ENCODE measurements around the gene EFR3B. TPM values are rescaled to one million over a fixed set of nuclear protein-coding genes. Genes with fewer than 3 reads are reported as not detected.

EFR3B gene
- total RNA-seq, 1 donor from 2014 or later, result 14.7 TPM

DNA sequence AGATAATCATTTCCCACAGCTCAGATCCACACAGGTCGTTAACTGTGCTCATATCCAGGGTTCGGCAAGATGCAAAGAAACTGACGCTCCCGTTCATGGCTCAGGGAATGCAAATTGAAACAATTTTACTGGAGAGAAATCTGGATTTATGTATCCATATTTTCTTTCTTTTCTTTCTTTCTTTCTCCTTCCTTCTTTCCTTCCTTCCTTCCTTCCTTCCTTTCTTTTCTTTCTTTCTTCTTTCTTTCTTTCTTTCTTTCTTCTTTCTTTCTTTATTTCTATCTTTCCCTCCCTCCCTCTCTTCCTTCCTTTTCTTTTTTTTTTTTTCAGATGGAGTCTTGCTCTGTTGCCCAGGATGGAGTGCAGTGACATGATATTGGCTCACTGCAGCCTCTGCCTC is 146.5 kb downstream of the EFR3B start:
- Histone ChIP-seq H3K27ac (ENCODE audit: low read depth, low read length) (no peak overlapping the region), H3K4me1 (ENCODE audit: insufficient read depth, low read length) (no peaks in the 10 kb centered on the region), H2AFZ (ENCODE audit: low read depth, low read length) (no peak overlapping the region), H3K27me3 (ENCODE audit: insufficient read depth, low read length) (peaks cover 3% of the 10 kb centered on the region), H3K9ac (ENCODE audit: low read length) (no peak overlapping the region), H3K36me3 (ENCODE audit: insufficient read depth, low read length) (no peaks in the 10 kb centered on the region), H4K20me1 (ENCODE audit: insufficient read depth, low read length) (no peaks in the 10 kb centered on the region), H3K4me3 (ENCODE audit: insufficient read depth, low read depth, low read length) (no peak overlapping the region), H3K9me3 (ENCODE audit: insufficient read depth, low read depth, low read length) (no peaks in the 10 kb centered on the region), H3K4me2 (ENCODE audit: low read length) (no peak overlapping the region), H3K79me2 (ENCODE audit: insufficient read depth, low read length) (no peaks in the 10 kb centered on the region)
- Mint-ChIP-seq H3K9me3 (ENCODE audit: unreplicated experiment) (no peaks in the 10 kb centered on the region), H3K36me3 (ENCODE audit: low read depth, unreplicated experiment) (no peaks in the 10 kb centered on the region), H3K27ac (ENCODE audit: unreplicated experiment) (no peak overlapping the region), H3K27me3 (ENCODE audit: low read depth, unreplicated experiment) (peaks cover 16% of the 10 kb centered on the region), H3K4me1 (ENCODE audit: low read depth, unreplicated experiment) (no peaks in the 10 kb centered on the region), H3K4me3 (ENCODE audit: unreplicated experiment) (no peak overlapping the region)
- FAIRE-seq (no peak), DNase-seq (ENCODE audit: low read depth) (no peak)
- TF ChIP-seq, protein P1, sequence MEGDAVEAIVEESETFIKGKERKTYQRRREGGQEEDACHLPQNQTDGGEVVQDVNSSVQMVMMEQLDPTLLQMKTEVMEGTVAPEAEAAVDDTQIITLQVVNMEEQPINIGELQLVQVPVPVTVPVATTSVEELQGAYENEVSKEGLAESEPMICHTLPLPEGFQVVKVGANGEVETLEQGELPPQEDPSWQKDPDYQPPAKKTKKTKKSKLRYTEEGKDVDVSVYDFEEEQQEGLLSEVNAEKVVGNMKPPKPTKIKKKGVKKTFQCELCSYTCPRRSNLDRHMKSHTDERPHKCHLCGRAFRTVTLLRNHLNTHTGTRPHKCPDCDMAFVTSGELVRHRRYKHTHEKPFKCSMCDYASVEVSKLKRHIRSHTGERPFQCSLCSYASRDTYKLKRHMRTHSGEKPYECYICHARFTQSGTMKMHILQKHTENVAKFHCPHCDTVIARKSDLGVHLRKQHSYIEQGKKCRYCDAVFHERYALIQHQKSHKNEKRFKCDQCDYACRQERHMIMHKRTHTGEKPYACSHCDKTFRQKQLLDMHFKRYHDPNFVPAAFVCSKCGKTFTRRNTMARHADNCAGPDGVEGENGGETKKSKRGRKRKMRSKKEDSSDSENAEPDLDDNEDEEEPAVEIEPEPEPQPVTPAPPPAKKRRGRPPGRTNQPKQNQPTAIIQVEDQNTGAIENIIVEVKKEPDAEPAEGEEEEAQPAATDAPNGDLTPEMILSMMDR (IDR thresholded peaks at IDR 0.05; ENCODE audit: insufficient read depth, low read depth, low read length), result no peak
- TF ChIP-seq EZH2 (IDR thresholded peaks at IDR 0.05; ENCODE audit: insufficient read depth, low read length), result no peak

- H3K9ac ChIP-seq (ENCODE audit: low read length), result no peak overlapping the region
- no peaks in the 10 kb centered on the region for H3K4me1 ChIP-seq (ENCODE audit: insufficient read depth, low read length)
- Mint-ChIP-seq H3K4me3 (ENCODE audit: unreplicated experiment) (no peak overlapping the region), H3K36me3 (ENCODE audit: low read depth, unreplicated experiment) (no peaks in the 10 kb centered on the region), H3K9me3 (ENCODE audit: unreplicated experiment) (no peaks in the 10 kb centered on the region), H3K27ac (ENCODE audit: unreplicated experiment) (no peak overlapping the region), H3K4me1 (ENCODE audit: low read depth, unreplicated experiment) (peaks cover 5% of the 10 kb centered on the region), H3K27me3 (ENCODE audit: low read depth, unreplicated experiment) (peaks cover 18% of the 10 kb centered on the region)
- TF ChIP-seq, protein P1 (IDR thresholded peaks at IDR 0.05; ENCODE audit: insufficient read depth, low read depth, low read length), result no peak
- no peak for TF ChIP-seq EZH2 (IDR thresholded peaks at IDR 0.05; ENCODE audit: insufficient read depth, low read length)
- no peak overlapping the region for H3K4me3 ChIP-seq (ENCODE audit: insufficient read depth, low read depth, low read length)
- no peak overlapping the region for H2AFZ ChIP-seq (ENCODE audit: low read depth, low read length)
- DNase-seq (ENCODE audit: low read depth) (no peak), FAIRE-seq (no peak)
- no peaks in the 10 kb centered on the region for H3K79me2 ChIP-seq (ENCODE audit: insufficient read depth, low read length)
- H3K4me2 ChIP-seq (ENCODE audit: low read length), result no peak overlapping the region
- H3K27ac ChIP-seq (ENCODE audit: low read depth, low read length), result no peak overlapping the region
- no peaks in the 10 kb centered on the region for H3K36me3 ChIP-seq (ENCODE audit: insufficient read depth, low read length)
- peaks cover 3% of the 10 kb centered on the region for H3K27me3 ChIP-seq (ENCODE audit: insufficient read depth, low read length)
- H4K20me1 ChIP-seq (ENCODE audit: insufficient read depth, low read length), result no peaks in the 10 kb centered on the region
- H3K9me3 ChIP-seq (ENCODE audit: insufficient read depth, low read depth, low read length), result no peaks in the 10 kb centered on the region
Observed at GRCh38 chr2:25190536-25190935, 148.7 kb downstream of the EFR3B start.

DNA sequence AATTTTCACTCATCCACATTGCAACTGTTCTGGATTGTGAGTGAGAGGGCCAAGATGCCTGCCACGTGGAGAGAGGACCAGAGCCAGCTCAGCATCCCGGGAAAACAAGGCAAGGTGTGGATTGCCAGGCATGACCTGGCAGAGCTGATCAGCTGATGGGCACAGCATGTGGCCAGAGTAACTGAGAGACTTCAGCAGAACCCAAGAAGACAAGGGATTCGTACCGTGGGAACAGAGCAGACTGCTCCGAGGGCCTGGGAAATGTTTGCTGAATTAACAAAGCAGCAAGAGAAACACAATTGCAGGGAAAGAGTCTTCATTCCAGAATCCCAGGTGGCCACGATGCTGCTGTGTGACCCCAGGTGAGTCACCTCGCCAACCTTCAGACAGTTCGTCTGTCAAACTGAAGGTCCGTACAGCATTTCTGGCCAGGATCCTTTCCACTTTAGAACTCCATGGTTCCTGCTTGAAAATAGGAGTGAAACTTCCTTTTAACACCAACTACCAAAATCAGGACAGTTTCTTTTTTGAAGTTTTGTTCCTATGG is 152.8 kb downstream of the EFR3B start:
- H2AFZ ChIP-seq (ENCODE audit: low read depth, low read length), result no peak overlapping the region
- H3K4me3 ChIP-seq (ENCODE audit: insufficient read depth, low read depth, low read length), result no peak overlapping the region
- no peak overlapping the region for H3K27ac ChIP-seq (ENCODE audit: low read depth, low read length)
- H3K9ac ChIP-seq (ENCODE audit: low read length), result no peak overlapping the region
- no peak for DNase-seq (ENCODE audit: low read depth)
- H4K20me1 ChIP-seq (ENCODE audit: insufficient read depth, low read length), result no peaks in the 10 kb centered on the region
- no peaks in the 10 kb centered on the region for H3K27me3 ChIP-seq (ENCODE audit: insufficient read depth, low read length)
- no peaks in the 10 kb centered on the region for H3K36me3 Mint-ChIP-seq (ENCODE audit: low read depth, unreplicated experiment)
- peaks cover 15% of the 10 kb centered on the region for H3K4me1 Mint-ChIP-seq (ENCODE audit: low read depth, unreplicated experiment)
- H3K9me3 Mint-ChIP-seq (ENCODE audit: unreplicated experiment), result no peaks in the 10 kb centered on the region
- H3K36me3 ChIP-seq (ENCODE audit: insufficient read depth, low read length), result no peaks in the 10 kb centered on the region
- FAIRE-seq, result no peak
- no peaks in the 10 kb centered on the region for H3K79me2 ChIP-seq (ENCODE audit: insufficient read depth, low read length)
- H3K4me3 Mint-ChIP-seq (ENCODE audit: unreplicated experiment), result no peak overlapping the region
- no peaks in the 10 kb centered on the region for H3K4me1 ChIP-seq (ENCODE audit: insufficient read depth, low read length)
- no peak overlapping the region for H3K4me2 ChIP-seq (ENCODE audit: low read length)
- no peaks in the 10 kb centered on the region for H3K9me3 ChIP-seq (ENCODE audit: insufficient read depth, low read depth, low read length)
- H3K27ac Mint-ChIP-seq (ENCODE audit: unreplicated experiment), result no peak overlapping the region
- H3K27me3 Mint-ChIP-seq (ENCODE audit: low read depth, unreplicated experiment), result peaks cover 2% of the 10 kb centered on the region
- no peak for TF ChIP-seq EZH2 (IDR thresholded peaks at IDR 0.05; ENCODE audit: insufficient read depth, low read length)
- TF ChIP-seq, protein P1 (IDR thresholded peaks at IDR 0.05; ENCODE audit: insufficient read depth, low read depth, low read length), result no peak
